SK-N-SH (cell line): Measurements from ENCODE around the gene PTPRA.

ENCODE experiments used
- CHD2 ChIP-seq: fragments of 150-350 bp; IDR thresholded peaks from 2 replicates; pipeline ENCODE4 v1.6.1; 2018; ENCODE audit warnings: low read length; ENCODE audit not compliant: partially characterized antibody
- CTCF ChIP-seq: fragments of 200-600 bp; sonication (generic); IDR thresholded peaks from 2 replicates; pipeline ENCODE4 v1.6.1; 2017; ENCODE audit warnings: antibody characterized with exemption, mild to moderate bottlenecking, moderate library complexity
- TAF1 ChIP-seq: IDR thresholded peaks from 2 replicates; pipeline ENCODE4 v1.6.1; 2012; ENCODE audit warnings: low read depth, mild to moderate bottlenecking, low read length, moderate library complexity, borderline replicate concordance
- USF2 ChIP-seq: fragments of 150-350 bp; IDR thresholded peaks from 2 replicates; pipeline ENCODE4 v1.6.1; 2017; ENCODE audit warnings: antibody characterized with exemption, low read length, low read depth, borderline replicate concordance

GRCh38 chr20:2880650-2881049 lies 7.4 kb downstream of the PTPRA start:
- TF ChIP-seq TAF1 (no peak), CTCF (no peak), CHD2 (no peak), USF2 (no peak)
